Urinary bladder (tissue), 4 donors: ENCODE measurements around the gene NT5DC1. TPM values are rescaled to one million over a fixed set of nuclear protein-coding genes. Genes with fewer than 3 reads are reported as not detected.
"Not testable (repeated sequence)": the region's sequence is repeated elsewhere in the genome, so short reads cannot be mapped to it uniquely, and the experiment has no call there.

Source experiments
- DNase-seq: peaks from one replicate; pipeline ENCODE4 v3.0.0-alpha.2; 2015; ENCODE audit errors: extremely low spot score
- H3K27ac ChIP-seq: one replicate; pipeline ENCODE4 v1.5.1; 2013; ENCODE audit warnings: low read depth, mild to moderate bottlenecking, moderate library complexity
- H3K36me3 ChIP-seq: one replicate; pipeline ENCODE4 v1.6.1; 2013; ENCODE audit warnings: mild to moderate bottlenecking, moderate library complexity; ENCODE audit not compliant: insufficient read depth
- H3K4me1 ChIP-seq: one replicate; pipeline ENCODE4 v1.6.1; 2013; ENCODE audit warnings: mild to moderate bottlenecking, moderate library complexity; ENCODE audit not compliant: insufficient read depth
- H3K4me3 ChIP-seq: one replicate; pipeline ENCODE4 v1.5.1; 2013; ENCODE audit warnings: low read depth, low read length
- WGBS: extraction: QIAGEN DNeasy Blood & Tissue Kit; methylation state at CpG from one replicate; pipeline ENCODE4 v1.1.7; 2013; 5-methylcytosine and 5-hydroxymethylcytosine counted together
- polyA plus RNA-seq: library from polyadenylated mRNA; stranded (reverse); fragments of 200-250 nt; gene quantifications from one replicate; pipeline ENCODE4 v1.2.3, GENCODE V29; 2013
- total RNA-seq: library from RNA; depleted of rRNA; stranded (reverse); fragments of >200 nt; gene quantifications from one replicate; pipeline ENCODE4 v1.2.3, GENCODE V29; 2014
- donor health status: healthy with polysubstance abuse.
- donor health status: healthy.

NT5DC1 gene
- total and polyA plus RNA-seq, 2 donors: 14.3 to 22.5 TPM

- H3K4me1 ChIP-seq: no peaks in the 10 kb centered on the region
- WGBS: under 1% methylated on average over 71 of the region's 71 CpGs
- peak within 1 kb of the TSS; percentile 68 for H3K4me3 ChIP-seq
- H3K36me3 ChIP-seq: no peaks in the 10 kb centered on the region
- peak; percentile 98 for DNase-seq
- H3K27ac ChIP-seq: peak within 1 kb of the TSS; percentile 98
These were observed 178.8 kb downstream of the NT5DC1 start, which contains the start of gene TSPYL1 for GRCh38 chr6:116279232-116280160. Gene TSPYL1 (minus strand): TSS chr6:116279930. CDS start chr6:116279830, 100 bp downstream.

DNA sequence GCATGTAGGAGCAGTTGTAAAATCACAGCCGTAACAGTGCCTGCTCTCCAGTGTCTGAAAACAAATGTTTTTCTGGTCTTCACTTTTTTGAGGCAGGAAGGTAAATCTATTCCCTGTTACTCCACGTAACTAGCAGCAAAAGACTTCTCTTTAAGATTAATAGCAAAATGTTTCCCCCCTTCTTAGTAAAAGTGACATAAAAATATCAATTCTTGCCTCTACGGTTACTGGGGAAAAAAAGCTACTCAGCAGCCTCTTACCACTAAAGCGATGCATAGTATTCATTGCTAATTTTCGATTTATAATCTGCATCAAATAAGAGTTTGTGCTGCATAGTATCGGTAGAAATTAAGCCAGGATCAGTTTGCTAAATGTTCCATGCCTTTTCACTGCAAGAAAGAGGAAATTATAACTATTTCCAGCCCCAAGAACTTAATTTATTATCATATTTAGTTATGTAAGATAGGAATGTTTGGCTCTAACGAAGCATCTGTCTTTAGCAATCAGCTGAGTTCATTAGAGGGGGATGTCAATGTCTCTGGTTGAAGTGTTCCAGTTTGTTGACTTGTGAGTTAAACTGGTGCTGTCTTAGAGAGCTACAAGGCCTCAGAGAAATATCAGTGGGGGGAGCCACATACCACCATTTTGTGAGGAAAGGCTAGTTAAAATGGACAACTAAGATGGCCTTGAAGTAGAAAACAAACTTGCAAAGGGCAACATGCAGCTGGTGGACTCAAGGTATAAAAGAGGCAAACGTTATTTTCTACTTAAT is 179.7 kb downstream of the NT5DC1 start:
- WGBS: 13% methylated on average over 8 of the region's 8 CpGs
- peak overlapping the region; percentile 68 for H3K4me3 ChIP-seq
- H3K4me1 ChIP-seq: no peaks in the 10 kb centered on the region
- no peak for DNase-seq
- H3K36me3 ChIP-seq: no peaks in the 10 kb centered on the region
- H3K27ac ChIP-seq: peak overlapping the region; percentile 89

DNA sequence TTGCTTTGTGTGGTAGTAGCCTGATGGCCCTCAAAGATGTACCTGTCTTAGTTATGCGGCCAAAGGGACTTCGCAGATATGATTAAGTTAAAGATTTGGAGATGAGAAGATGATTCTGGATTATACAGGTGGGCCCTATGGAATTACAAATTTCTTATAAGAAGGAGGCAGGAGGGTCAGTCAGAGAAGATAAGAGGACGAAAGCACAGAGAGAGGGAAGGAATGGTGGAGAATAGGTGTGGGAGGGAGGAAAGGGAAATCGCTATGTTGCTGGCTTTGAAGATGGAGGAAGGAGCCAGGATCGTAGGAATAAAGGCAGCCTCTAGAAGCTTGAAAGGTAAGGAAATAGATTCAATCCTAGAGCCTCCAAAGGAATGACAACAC is 180.3 kb downstream of the NT5DC1 start:
- no peak for DNase-seq
- WGBS: 87% methylated on average over 5 of the region's 5 CpGs

DNA sequence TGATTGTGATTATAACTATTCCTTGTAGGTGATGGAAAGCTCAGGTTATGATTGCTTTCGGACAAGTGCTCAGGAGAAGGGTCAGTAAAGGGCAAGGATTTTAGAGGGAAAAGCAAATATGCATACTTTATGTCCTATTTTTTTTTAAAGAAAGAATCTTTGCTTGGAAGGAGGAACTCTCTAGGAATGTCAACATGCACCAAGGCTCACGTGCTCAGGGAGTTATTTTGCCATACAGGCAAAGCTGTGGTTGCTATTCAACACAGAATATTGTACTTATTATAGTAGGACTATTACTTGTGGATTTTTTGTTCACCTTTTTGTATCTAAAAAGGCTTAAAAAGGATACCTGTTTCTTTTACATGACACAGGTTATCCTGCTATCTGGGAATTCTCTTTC is 182.0 kb downstream of the NT5DC1 start:
- Histone ChIP-seq H3K27ac (no peak overlapping the region), H3K4me3 (no peak overlapping the region), H3K36me3 (no peaks in the 10 kb centered on the region), H3K4me1 (no peaks in the 10 kb centered on the region)
- DNase-seq: no peak
- WGBS: 74% methylated on average over 2 of the region's 2 CpGs

More for the DNA sequence above, 180.3 kb downstream of the NT5DC1 start:
- Histone ChIP-seq H3K27ac (no peak overlapping the region), H3K36me3 (no peaks in the 10 kb centered on the region), H3K4me1 (no peaks in the 10 kb centered on the region), H3K4me3 (no peak overlapping the region)

DNA sequence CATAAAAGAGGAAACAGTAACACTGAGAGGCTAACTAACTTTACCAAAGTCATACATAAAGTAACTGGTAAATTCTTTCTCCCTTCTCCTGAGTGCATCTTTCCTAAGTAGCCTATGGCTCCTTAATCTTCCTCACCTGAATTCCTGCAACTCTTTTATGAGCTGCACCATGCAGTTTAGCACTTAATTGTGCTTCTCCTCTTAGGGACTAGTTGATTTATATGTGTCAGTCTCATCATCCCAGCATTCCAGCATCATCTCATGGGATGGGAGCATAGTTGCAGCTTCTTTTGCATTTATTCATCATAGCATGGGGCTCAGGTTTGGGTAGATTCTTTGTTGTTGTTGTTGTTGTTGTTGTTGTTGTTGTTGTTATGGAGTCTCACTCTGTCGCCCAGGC is 182.5 kb downstream of the NT5DC1 start:
- Histone ChIP-seq H3K36me3 (no peaks in the 10 kb centered on the region), H3K4me3 (no peak overlapping the region), H3K4me1 (no peaks in the 10 kb centered on the region), H3K27ac (no peak overlapping the region)
- DNase-seq: no peak
- 60% methylated on average over 1 of the region's 1 CpG for WGBS

DNA sequence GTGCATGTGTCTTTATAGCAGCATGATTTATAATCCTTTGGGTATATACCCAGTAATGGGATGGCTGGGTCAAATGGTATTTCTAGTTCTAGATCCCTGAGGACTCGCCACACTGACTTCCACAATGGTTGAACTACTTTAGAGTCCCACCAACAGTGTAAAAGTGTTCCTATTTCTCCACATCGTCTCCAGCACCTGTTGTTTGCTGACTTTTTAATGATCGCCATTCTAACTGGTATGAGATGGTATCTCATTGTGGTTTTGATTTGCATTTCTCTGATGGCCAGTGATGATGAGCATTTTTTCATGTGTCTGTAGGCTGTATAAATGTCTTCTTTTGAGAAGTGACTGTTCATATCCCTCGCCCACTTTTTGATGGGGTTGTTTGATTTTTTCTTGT is 184.3 kb downstream of the NT5DC1 start:
- H3K4me1 ChIP-seq, H3K27ac ChIP-seq, H3K36me3 ChIP-seq, DNase-seq, H3K4me3 ChIP-seq: not testable (repeated sequence)
- 96% methylated on average over 4 of the region's 4 CpGs for WGBS

DNA sequence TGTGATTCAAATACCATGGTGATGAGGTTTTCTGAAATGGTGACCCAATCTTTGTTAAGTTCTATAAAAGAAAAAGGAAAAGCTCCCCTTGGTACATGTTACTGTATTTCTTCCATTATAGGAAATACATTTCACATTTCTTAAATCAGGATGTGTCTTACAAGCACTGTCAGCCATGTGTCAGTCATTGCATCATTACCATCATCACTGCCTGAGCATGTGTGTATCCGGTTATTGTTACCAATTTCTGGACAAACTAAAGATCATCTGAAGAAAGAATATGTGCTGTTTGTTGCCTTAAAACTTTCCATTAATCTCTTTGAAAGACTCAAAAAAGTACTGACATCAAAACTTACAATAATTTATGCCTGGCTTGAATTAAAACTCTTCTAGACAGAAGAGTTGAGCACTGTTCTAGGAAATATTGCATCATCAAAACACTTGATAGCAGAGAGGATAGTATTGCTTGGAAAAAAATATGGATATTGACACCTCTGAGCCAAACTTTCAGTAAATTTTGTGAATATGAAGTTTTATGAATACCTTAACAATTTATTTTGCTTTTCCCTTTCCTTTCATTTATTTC is 186.2 kb downstream of the NT5DC1 start:
- Histone ChIP-seq H3K4me1 (no peaks in the 10 kb centered on the region), H3K36me3 (no peaks in the 10 kb centered on the region), H3K4me3 (no peak overlapping the region), H3K27ac (no peak overlapping the region)
- WGBS: 90% methylated on average over 1 of the region's 1 CpG
- no peak for DNase-seq

DNA sequence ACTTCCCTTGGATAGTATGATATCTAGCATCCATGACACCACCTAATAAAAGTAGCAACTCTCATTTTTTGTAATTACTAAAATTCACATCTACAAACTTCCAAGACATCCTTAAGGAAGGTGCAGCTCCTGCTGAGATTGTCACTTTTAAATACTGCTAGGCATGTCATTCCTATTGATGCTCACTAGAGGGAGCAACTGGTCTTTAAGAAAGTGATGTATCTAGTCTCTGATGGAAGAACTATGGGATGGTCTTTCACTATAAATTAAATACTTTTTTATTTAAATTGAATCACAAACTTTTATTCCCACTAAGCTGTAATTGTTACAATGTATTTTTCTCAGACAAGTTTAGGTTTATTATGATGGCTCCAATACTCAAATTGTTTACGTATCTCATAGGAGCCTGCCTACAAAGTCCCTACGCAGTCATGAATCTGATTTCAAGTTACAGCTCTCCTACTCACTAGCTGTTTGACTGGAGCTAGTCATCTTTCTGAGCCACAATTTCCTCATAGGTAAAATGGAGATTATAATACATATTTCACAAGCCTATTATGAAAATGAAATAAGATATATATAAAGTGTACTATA is 187.1 kb downstream of the NT5DC1 start:
- no peak for DNase-seq
- Histone ChIP-seq H3K27ac (no peak overlapping the region), H3K36me3 (no peaks in the 10 kb centered on the region), H3K4me1 (no peaks in the 10 kb centered on the region), H3K4me3 (no peak overlapping the region)
- whole genome bisulfite sequencing: 88% methylated on average over 2 of the region's 2 CpGs

DNA sequence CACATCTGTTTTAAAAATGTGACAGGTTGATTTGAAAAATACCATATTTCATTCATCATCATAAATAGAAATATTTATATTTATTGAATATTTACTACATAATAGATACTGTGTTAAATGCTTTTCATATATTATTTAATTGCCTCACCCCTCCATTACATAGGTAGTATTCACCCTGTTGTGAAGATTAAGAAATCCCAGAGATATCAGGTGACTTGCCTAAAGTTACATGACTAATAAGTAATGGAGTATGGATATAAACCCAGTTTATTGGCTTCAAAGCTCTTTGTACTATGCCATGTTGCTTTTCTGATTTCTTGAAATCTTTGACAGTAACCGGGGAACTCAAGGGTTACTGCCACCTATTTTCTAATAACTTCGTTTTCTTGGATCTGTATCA is 189.2 kb downstream of the NT5DC1 start:
- H3K4me3 ChIP-seq: no peak overlapping the region
- H3K27ac ChIP-seq: no peak overlapping the region
- 83% methylated on average over 2 of the region's 2 CpGs for WGBS
- no peaks in the 10 kb centered on the region for H3K4me1 ChIP-seq
- no peaks in the 10 kb centered on the region for H3K36me3 ChIP-seq
- no peak for DNase-seq

DNA sequence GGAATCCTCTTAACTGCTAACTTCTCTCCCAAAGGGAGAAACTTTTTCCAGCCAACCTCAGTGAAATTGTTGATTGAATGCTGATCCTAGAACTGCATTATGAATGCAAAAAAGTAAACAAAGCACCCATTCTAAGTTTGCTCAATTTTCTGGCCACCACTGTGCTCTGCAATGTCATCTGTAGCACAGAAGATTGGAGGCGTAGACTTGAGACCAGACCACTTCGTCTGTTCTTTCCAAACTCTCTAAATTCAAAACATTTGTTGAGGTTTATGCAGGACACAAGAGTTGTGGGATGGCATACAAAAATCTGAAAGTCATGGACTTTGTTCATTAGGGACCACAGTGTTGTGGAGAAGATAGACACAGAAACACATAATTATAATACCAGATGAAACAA is 190.1 kb downstream of the NT5DC1 start:
- Histone ChIP-seq H3K4me1 (no peaks in the 10 kb centered on the region), H3K4me3 (no peak overlapping the region), H3K27ac (no peak overlapping the region), H3K36me3 (no peaks in the 10 kb centered on the region)
- DNase-seq: no peak
- 80% methylated on average over 2 of the region's 2 CpGs for WGBS

GRCh38 chr6:116291701-116292396 is 191.2 kb downstream of the NT5DC1 start:
- Histone ChIP-seq H3K4me3 (no peak overlapping the region), H3K36me3 (no peaks in the 10 kb centered on the region), H3K4me1 (no peaks in the 10 kb centered on the region), H3K27ac (no peak overlapping the region)
- no peak for DNase-seq
- 79% methylated on average over 4 of the region's 4 CpGs for WGBS

GRCh38 chr6:116292553-116292952 is 191.9 kb downstream of the NT5DC1 start:
- 96% methylated on average over 1 of the region's 1 CpG for WGBS
- no peaks in the 10 kb centered on the region for H3K4me1 ChIP-seq
- DNase-seq: no peak
- no peak overlapping the region for H3K27ac ChIP-seq
- H3K4me3 ChIP-seq: no peak overlapping the region
- H3K36me3 ChIP-seq: no peaks in the 10 kb centered on the region

- H3K27ac ChIP-seq: no peak overlapping the region
- DNase-seq: no peak
- H3K4me1 ChIP-seq: no peaks in the 10 kb centered on the region
- H3K36me3 ChIP-seq: no peaks in the 10 kb centered on the region
- 96% methylated on average over 3 of the region's 3 CpGs for WGBS
- no peak overlapping the region for H3K4me3 ChIP-seq
These were observed 197.6 kb downstream of the NT5DC1 start for GRCh38 chr6:116298273-116298672.
